ENCODE results near the gene ADAT2. TPM values are rescaled to one million over a fixed set of nuclear protein-coding genes. Genes with fewer than 3 reads are reported as not detected.

ADAT2 gene
- total RNA-seq (6.6 TPM), polyA plus RNA-seq (ENCODE audit: insufficient read depth in 1 of 8, insufficient read length in 8 of 8, low replicate concordance in 1 of 8) (10 to 100 TPM in 4 of 8 donors, 1 to 10 TPM in 4; 5.1 to 18.1 (median 9.6) TPM)
- long read RNA-seq, donor 1, full-length matches to known transcripts = 4 of 4 reads
- long read RNA-seq, donor 1, partial matches to known transcripts = 0 of 4 reads
- long read RNA-seq, donor 1, other reads (novel, unspliced or antisense) = 0 of 4 reads
- long read RNA-seq, donor 2 = 0 reads
- long read RNA-seq, donor 3, partial matches to known transcripts = 0 of 1 reads
- long read RNA-seq, donor 3, other reads (novel, unspliced or antisense) = 0 of 1 reads
- long read RNA-seq, donor 4, partial matches to known transcripts = 0 of 2 reads
- long read RNA-seq, donor 4, other reads (novel, unspliced or antisense) = 0 of 2 reads
- long read RNA-seq, donor 5, partial matches to known transcripts = 0 of 2 reads
- long read RNA-seq, donor 5, other reads (novel, unspliced or antisense) = 0 of 2 reads
- long read RNA-seq, donor 6, full-length matches to known transcripts = 5 of 5 reads
- long read RNA-seq, donor 6, partial matches to known transcripts = 0 of 5 reads
- long read RNA-seq, donor 6, other reads (novel, unspliced or antisense) = 0 of 5 reads
- long read RNA-seq, donor 7, full-length matches to known transcripts = 2 of 2 reads
- long read RNA-seq, donor 7, partial matches to known transcripts = 0 of 2 reads
- long read RNA-seq, donor 7, other reads (novel, unspliced or antisense) = 0 of 2 reads
- long read RNA-seq, donor 8, full-length matches to known transcripts = 4 of 4 reads
- long read RNA-seq, donor 8, partial matches to known transcripts = 0 of 4 reads
- long read RNA-seq, donor 8, other reads (novel, unspliced or antisense) = 0 of 4 reads
- long read RNA-seq, donor 9, full-length matches to known transcripts = 2 of 2 reads
- long read RNA-seq, donor 9, partial matches to known transcripts = 0 of 2 reads
- long read RNA-seq, donor 9, other reads (novel, unspliced or antisense) = 0 of 2 reads
- long read RNA-seq, donor 10, partial matches to known transcripts = 0 of 3 reads
- long read RNA-seq, donor 10, other reads (novel, unspliced or antisense) = 0 of 3 reads
- long read RNA-seq, donor 11, partial matches to known transcripts = 0 of 1 reads
- long read RNA-seq, donor 11, other reads (novel, unspliced or antisense) = 0 of 1 reads

DNA sequence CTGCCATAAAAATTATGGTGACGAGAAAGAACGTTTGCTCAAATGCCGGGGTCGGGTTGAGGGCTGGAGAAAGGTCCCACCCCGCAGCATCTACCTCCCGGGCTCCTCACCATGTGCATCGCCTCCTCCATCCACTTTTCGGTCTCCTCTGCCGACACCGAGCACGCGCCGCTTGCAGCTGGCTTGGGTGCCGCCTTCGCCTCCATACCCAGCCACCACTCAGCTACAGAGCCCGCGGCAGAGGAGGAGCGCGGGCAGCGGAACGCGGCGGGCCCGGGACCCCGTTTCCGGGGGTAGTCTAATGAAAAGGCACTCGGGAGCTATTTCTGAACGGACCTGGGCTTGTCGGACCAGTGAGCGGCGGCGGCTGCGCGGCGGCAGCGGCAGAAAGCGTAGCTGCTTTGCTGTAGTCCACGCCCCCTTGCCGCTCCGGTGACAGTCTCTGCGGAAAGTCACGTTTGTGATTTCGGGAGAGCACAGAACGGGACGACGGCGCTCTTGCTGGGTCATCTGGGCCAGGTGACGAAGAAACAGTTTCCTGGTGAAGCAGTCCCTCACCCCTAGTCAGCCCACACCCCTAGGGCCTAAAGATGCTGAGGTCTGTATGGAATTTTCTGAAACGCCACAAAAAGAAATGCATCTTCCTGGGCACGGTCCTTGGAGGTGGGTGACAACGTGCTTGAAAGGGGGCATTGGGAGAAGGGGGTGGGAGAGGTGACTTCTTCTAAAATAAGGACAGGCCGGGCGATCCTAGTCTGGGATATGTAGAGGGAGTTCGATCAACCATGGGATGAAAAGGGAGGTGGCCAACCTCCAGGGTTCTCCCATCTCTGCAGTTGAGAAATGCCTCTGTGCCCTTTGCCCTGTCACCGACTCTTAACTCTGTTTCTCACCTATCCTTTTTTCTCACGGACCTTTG lies at the start of gene ADAT2, which contains the start of gene PEX3:
ADAT2 (minus strand) TSS at position 243 of the 919 bp plus-strand sequence; CDS start at position 206, 37 bp downstream.
PEX3 (plus strand) TSS at position 353 of the 919 bp plus-strand sequence; CDS start at position 591, 238 bp downstream.
- WGBS (ENCODE audit: insufficient coverage) = 0% methylated on average over 51 of the region's 56 CpGs
- peaks cover 4% of the 10 kb centered on the region for H3K36me3 ChIP-seq (ENCODE audit: control insufficient read depth, insufficient read depth, low read length)
- H3K27ac ChIP-seq (ENCODE audit: low read length) = peak within 1 kb of the TSS; percentile 81
- peak within 1 kb of the TSS; percentile 72 for H3K4me3 ChIP-seq (ENCODE audit: low read length)
- peak; percentile 97 for DNase-seq
- H3K27me3 ChIP-seq (ENCODE audit: control insufficient read depth, insufficient read depth, low read length) = no peaks in the 10 kb centered on the region
- no peaks in the 10 kb centered on the region for H3K9me3 ChIP-seq (replicated peaks; ENCODE audit: control insufficient read depth, low read depth, low read length)
- H3K4me1 ChIP-seq (ENCODE audit: control insufficient read depth, insufficient read depth, low read length) = peaks cover 2% of the 10 kb centered on the region

DNA sequence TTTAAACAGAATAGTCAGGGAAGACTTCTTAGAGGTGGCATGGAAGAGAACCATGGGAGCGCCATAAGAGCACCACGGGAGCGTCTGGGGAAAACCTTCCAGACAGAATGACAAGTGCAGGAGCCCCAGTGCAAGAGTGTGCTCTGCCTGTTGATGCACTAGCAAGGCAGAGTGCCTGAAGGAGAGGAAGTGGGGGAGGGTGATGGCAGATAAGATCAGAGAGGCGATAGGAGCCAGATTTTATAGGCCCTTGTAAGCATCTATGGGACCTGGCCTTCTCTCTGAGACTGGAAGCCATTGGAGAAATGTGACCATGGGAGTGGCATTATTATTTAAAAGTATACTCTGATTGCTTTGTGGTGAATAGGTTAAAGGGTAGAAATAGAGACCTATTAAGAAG lies 47.9 kb upstream of the ADAT2 start:
- Histone ChIP-seq H3K36me3 (ENCODE audit: control insufficient read depth, insufficient read depth, low read length) (peaks cover 33% of the 10 kb centered on the region), H3K4me3 (ENCODE audit: low read length) (no peak overlapping the region), H3K4me1 (ENCODE audit: control insufficient read depth, insufficient read depth, low read length) (no peaks in the 10 kb centered on the region), H3K27ac (ENCODE audit: low read length) (no peak overlapping the region), H3K27me3 (ENCODE audit: control insufficient read depth, insufficient read depth, low read length) (no peaks in the 10 kb centered on the region), H3K9me3 (replicated peaks; ENCODE audit: control insufficient read depth, low read depth, low read length) (no peaks in the 10 kb centered on the region)
- no peak for DNase-seq
- WGBS (ENCODE audit: insufficient coverage) = 63% methylated on average over 4 of the region's 4 CpGs

DNA sequence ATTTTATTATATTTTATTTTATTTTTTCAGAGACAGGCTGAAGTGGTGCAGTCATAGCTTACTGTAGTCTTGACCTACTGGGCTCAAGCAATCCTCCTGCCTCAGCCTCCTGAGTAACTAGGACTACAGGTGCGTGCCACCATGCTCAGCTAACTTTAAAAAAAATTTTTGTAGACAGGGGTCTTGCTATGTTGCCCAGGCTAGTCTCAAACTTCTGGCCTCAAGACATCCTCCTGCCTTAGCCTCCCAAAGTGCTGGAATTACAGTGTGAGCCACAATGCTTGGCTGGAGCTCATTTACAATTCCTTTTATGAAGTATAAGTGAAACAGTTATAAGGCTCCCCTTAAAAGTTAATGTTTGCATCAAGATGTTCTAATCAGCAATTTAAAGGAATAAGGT lies 46.5 kb upstream of the ADAT2 start:
- WGBS (ENCODE audit: insufficient coverage) = no CpG with 5 or more reads among the region's 1 CpG
- Histone ChIP-seq H3K4me3 (ENCODE audit: low read length) (no peak overlapping the region), H3K4me1 (ENCODE audit: control insufficient read depth, insufficient read depth, low read length) (no peaks in the 10 kb centered on the region), H3K36me3 (ENCODE audit: control insufficient read depth, insufficient read depth, low read length) (peaks cover 28% of the 10 kb centered on the region), H3K27me3 (ENCODE audit: control insufficient read depth, insufficient read depth, low read length) (no peaks in the 10 kb centered on the region), H3K9me3 (replicated peaks; ENCODE audit: control insufficient read depth, low read depth, low read length) (no peaks in the 10 kb centered on the region), H3K27ac (ENCODE audit: low read length) (no peak overlapping the region)
- DNase-seq = no peak

DNA sequence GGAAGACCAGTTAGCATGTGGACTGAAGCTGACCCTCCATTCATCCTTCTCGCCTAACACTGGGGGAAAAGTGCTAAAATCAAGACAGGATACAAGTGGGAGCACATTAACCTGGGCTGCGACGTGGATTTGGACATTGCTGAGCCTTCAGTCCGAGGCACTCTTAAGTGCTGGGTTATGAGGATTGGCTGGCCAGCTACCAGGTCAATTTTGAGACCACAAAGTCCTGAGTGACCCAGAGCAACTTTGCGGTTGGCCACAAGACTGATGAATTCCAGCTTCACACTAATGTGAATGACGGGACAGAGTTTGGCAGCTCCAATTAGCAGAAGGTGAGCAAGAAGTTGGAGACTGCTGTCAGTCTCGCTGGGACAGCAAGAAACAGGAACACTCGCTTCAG lies 40.3 kb upstream of the ADAT2 start:
- no peaks in the 10 kb centered on the region for H3K9me3 ChIP-seq (replicated peaks; ENCODE audit: control insufficient read depth, low read depth, low read length)
- H3K4me1 ChIP-seq (ENCODE audit: control insufficient read depth, insufficient read depth, low read length) = no peaks in the 10 kb centered on the region
- no peak overlapping the region for H3K27ac ChIP-seq (ENCODE audit: low read length)
- WGBS (ENCODE audit: insufficient coverage) = 84% methylated on average over 4 of the region's 8 CpGs
- no peaks in the 10 kb centered on the region for H3K27me3 ChIP-seq (ENCODE audit: control insufficient read depth, insufficient read depth, low read length)
- no peak overlapping the region for H3K4me3 ChIP-seq (ENCODE audit: low read length)
- DNase-seq = no peak
- peaks cover 8% of the 10 kb centered on the region for H3K36me3 ChIP-seq (ENCODE audit: control insufficient read depth, insufficient read depth, low read length)

DNA sequence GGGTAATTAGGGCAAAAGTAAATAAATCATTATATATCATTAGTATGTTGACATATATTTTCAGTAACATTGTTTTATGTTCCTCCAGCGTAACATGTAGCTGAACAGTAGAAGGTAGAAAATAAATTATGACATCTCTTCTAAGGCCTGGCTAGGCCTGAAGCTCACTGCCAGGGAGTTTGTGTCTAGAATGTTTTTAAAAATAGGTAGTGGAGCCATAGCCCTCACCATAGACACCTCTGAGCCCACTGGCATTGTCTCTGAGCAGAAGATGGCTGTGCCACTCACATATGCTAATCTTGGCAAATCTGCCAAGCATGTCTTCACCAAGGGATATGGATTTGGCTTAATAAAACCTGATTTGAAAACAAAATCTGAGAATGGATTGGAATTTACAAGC lies 39.7 kb upstream of the ADAT2 start:
- peaks cover 4% of the 10 kb centered on the region for H3K36me3 ChIP-seq (ENCODE audit: control insufficient read depth, insufficient read depth, low read length)
- H3K27ac ChIP-seq (ENCODE audit: low read length) = no peak overlapping the region

DNA sequence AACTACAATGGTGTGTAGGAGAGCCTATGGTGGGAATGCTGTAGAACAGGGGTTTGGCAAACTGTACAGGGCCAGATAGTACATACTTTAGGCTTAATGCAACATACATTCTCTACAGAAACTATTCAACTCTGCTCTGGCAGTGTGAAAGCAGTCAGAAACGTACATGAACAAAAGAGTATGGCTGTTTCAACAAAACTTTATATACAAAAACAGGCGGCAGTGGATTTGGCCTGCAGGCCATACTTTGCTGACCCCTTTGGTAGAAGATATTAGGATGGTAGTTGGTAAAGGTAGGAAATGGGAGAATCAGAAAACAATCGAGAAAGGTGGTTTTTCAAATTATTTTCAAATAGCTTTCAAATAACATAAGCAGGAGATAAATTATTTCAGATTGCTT lies 36.3 kb upstream of the ADAT2 start:
- Histone ChIP-seq H3K27ac (ENCODE audit: low read length) (no peak overlapping the region), H3K9me3 (replicated peaks; ENCODE audit: control insufficient read depth, low read depth, low read length) (no peaks in the 10 kb centered on the region), H3K4me3 (ENCODE audit: low read length) (no peak overlapping the region), H3K36me3 (ENCODE audit: control insufficient read depth, insufficient read depth, low read length) (peaks cover 4% of the 10 kb centered on the region), H3K4me1 (ENCODE audit: control insufficient read depth, insufficient read depth, low read length) (no peaks in the 10 kb centered on the region), H3K27me3 (ENCODE audit: control insufficient read depth, insufficient read depth, low read length) (no peaks in the 10 kb centered on the region)
- no CpG with 5 or more reads among the region's 3 CpGs for WGBS (ENCODE audit: insufficient coverage)
- DNase-seq = no peak

More for the DNA sequence above, 39.7 kb upstream of the ADAT2 start:
- WGBS (ENCODE audit: insufficient coverage) = no CpG with 5 or more reads among the region's 1 CpG
- H3K9me3 ChIP-seq (replicated peaks; ENCODE audit: control insufficient read depth, low read depth, low read length) = no peaks in the 10 kb centered on the region
- no peaks in the 10 kb centered on the region for H3K27me3 ChIP-seq (ENCODE audit: control insufficient read depth, insufficient read depth, low read length)
- H3K4me1 ChIP-seq (ENCODE audit: control insufficient read depth, insufficient read depth, low read length) = no peaks in the 10 kb centered on the region
- DNase-seq = no peak
- H3K4me3 ChIP-seq (ENCODE audit: low read length) = no peak overlapping the region

DNA sequence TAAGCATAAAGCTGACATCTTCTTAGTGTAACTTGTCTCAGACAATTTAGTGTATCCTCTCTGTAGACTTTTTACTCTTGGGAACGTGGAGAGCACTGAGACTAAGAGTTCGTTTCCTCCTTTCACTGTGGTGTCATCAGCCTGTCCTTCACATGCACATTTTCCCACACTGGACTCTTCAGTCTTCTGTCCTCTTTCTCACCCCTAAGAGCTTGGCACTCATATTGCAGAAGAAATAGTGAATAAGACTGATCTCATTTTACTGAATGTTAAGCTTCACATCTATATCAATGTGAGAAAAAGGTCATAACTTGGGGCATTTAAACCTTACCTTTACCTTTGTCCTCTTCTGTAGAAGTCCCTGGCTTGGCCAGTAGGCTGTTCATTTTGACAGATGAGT lies 35.5 kb upstream of the ADAT2 start:
- no CpG with 5 or more reads among the region's 2 CpGs for WGBS (ENCODE audit: insufficient coverage)
- no peak for DNase-seq
- no peaks in the 10 kb centered on the region for H3K27me3 ChIP-seq (ENCODE audit: control insufficient read depth, insufficient read depth, low read length)
- no peak overlapping the region for H3K27ac ChIP-seq (ENCODE audit: low read length)
- no peaks in the 10 kb centered on the region for H3K4me1 ChIP-seq (ENCODE audit: control insufficient read depth, insufficient read depth, low read length)
- H3K9me3 ChIP-seq (replicated peaks; ENCODE audit: control insufficient read depth, low read depth, low read length) = no peaks in the 10 kb centered on the region
- H3K36me3 ChIP-seq (ENCODE audit: control insufficient read depth, insufficient read depth, low read length) = peaks cover 2% of the 10 kb centered on the region
- H3K4me3 ChIP-seq (ENCODE audit: low read length) = no peak overlapping the region

DNA sequence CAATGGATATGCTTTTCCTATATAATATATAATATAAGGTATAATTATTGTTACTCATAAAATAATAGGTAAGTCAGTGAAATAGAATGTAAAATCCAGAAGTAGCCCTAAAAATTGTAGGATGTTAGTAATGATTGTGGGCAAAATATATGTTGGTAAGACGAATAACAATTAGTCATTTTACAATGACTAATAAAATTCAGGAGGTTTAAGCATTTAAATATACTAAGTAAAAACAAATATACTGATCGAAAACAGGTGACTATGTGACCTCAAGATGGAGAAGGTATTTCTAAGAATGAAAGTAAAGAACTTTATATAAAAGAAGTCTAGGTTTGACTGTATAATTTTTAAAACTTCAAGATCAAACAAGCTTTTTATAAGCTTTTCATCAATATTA lies 32.1 kb upstream of the ADAT2 start:
- Histone ChIP-seq H3K27ac (ENCODE audit: low read length) (no peak overlapping the region), H3K4me3 (ENCODE audit: low read length) (no peak overlapping the region), H3K9me3 (replicated peaks; ENCODE audit: control insufficient read depth, low read depth, low read length) (no peaks in the 10 kb centered on the region), H3K4me1 (ENCODE audit: control insufficient read depth, insufficient read depth, low read length) (no peaks in the 10 kb centered on the region), H3K27me3 (ENCODE audit: control insufficient read depth, insufficient read depth, low read length) (no peaks in the 10 kb centered on the region), H3K36me3 (ENCODE audit: control insufficient read depth, insufficient read depth, low read length) (peaks cover 5% of the 10 kb centered on the region)
- DNase-seq = no peak
- no CpG with 5 or more reads among the region's 2 CpGs for WGBS (ENCODE audit: insufficient coverage)

DNA sequence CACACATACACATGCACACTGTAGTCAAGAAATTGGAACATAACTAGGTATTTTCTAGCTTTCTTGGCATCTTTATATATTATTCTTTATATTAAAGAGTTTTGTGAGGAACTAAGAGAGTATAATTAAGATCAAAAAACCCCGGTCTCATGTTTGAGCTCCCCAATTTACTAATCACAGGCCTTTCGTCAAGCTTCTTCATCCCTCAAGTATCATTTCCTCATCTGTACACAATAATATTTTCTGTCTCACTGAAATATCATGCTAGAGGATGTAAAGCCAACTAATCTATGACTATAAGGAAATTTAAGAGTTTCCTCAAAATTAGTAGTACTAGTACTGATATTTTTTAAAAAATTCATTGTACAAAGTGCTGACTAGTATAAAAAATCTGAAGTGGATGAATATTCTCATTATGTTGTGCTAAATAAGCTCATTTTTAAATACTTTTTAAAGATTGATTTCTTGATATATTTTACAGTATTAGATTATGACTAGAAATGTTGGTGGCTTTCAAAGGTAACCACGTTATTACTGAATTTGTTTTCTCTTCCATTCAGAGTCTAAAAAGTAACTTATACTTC lies 28.1 kb upstream of the ADAT2 start:
- Histone ChIP-seq H3K9me3 (replicated peaks; ENCODE audit: control insufficient read depth, low read depth, low read length) (no peaks in the 10 kb centered on the region), H3K27ac (ENCODE audit: low read length) (no peak overlapping the region), H3K4me1 (ENCODE audit: control insufficient read depth, insufficient read depth, low read length) (no peaks in the 10 kb centered on the region), H3K36me3 (ENCODE audit: control insufficient read depth, insufficient read depth, low read length) (peaks cover 10% of the 10 kb centered on the region), H3K4me3 (ENCODE audit: low read length) (no peak overlapping the region), H3K27me3 (ENCODE audit: control insufficient read depth, insufficient read depth, low read length) (no peaks in the 10 kb centered on the region)
- no CpG with 5 or more reads among the region's 3 CpGs for WGBS (ENCODE audit: insufficient coverage)
- DNase-seq = no peak

Data from muscle of leg (tissue), 16 donors.